IMR-90 (cell line): ENCODE data around the gene PIK3R5. TPM values are rescaled to one million over a fixed set of nuclear protein-coding genes. Genes with fewer than 3 reads are reported as not detected.
A peak's percentile ranks its signal among the peaks of the same experiment; 100 is the strongest.

Experiments used
- ATAC-seq: fragments of 200-7000 bp; cut with Tn5 transposase; 2 replicates; pipeline ENCODE4 v1.9.1; 2020; ENCODE audit warnings: low read depth, mild to moderate bottlenecking, moderate library complexity
- BruUV-seq: library from RNA; stranded (reverse); fragments of 400-500 nt; replicated peaks from 2 replicates; lab custom pipeline; 2021; lab: Mats Ljungman, UMichigan
- CTCF ChIA-PET: fragments of 300-600 bp; formaldehyde crosslinking; extraction: SDS; loops from one replicate; lab custom pipeline; 2021; ENCODE audit warnings: antibody characterized with exemption; lab: Yijun Ruan, JAX
- POLR2A ChIA-PET: fragments of 300-600 bp; sonication (Branson Sonifier 250); formaldehyde crosslinking; loops from one replicate; lab custom pipeline; 2022; ENCODE audit warnings: antibody characterized with exemption; ENCODE audit not compliant: unreplicated experiment; lab: Charles Lee
- DNase-seq: peaks from one replicate; pipeline ENCODE4 v3.0.0; 2013
- H2AFZ ChIP-seq: replicated peaks from 2 replicates; pipeline ENCODE3; 2013; ENCODE audit warnings: low read length, mild to moderate bottlenecking; ENCODE audit not compliant: poor library complexity
- H2AK5ac ChIP-seq: 2 replicates; pipeline ENCODE4 v1.6.1; 2013; ENCODE audit warnings: low read depth, low read length, inconsistent platforms
- H2AK9ac ChIP-seq: replicated peaks from 2 replicates; pipeline ENCODE3; 2013; ENCODE audit warnings: mild to moderate bottlenecking, low read depth, low read length, moderate library complexity; ENCODE audit not compliant: poor library complexity
- H2BK120ac ChIP-seq: 2 replicates; pipeline ENCODE4 v1.6.1; 2013; ENCODE audit warnings: low read depth, low read length, inconsistent platforms
- H2BK15ac ChIP-seq: 3 replicates; pipeline ENCODE4 v1.6.1; 2013; ENCODE audit warnings: low read depth, low read length, inconsistent platforms
- H2BK20ac ChIP-seq: 2 replicates; pipeline ENCODE4 v1.6.1; 2013; ENCODE audit warnings: low read depth, mild to moderate bottlenecking, inconsistent platforms, low read length, moderate library complexity
- H2BK5ac ChIP-seq: 2 replicates; pipeline ENCODE4 v1.6.1; 2013; ENCODE audit warnings: mild to moderate bottlenecking, low read depth, low read length, inconsistent platforms; ENCODE audit not compliant: poor library complexity, severe bottlenecking
- H3K14ac ChIP-seq: replicated peaks from 2 replicates; pipeline ENCODE4 v1.6.1; 2013; ENCODE audit warnings: low read depth, low read length, inconsistent platforms
- H3K18ac ChIP-seq: 2 replicates; pipeline ENCODE4 v1.6.1; 2013; ENCODE audit warnings: low read depth, low read length, control low read depth
- H3K23ac ChIP-seq: 2 replicates; pipeline ENCODE4 v1.6.1; 2013; ENCODE audit warnings: low read depth, low read length, inconsistent platforms
- H3K27ac ChIP-seq: 2 replicates; pipeline ENCODE4 v1.5.1; 2013; ENCODE audit warnings: mild to moderate bottlenecking, control low read depth, low read length; ENCODE audit not compliant: insufficient read depth
- H3K27me3 ChIP-seq: 2 replicates; pipeline ENCODE4 v1.6.1; 2013; ENCODE audit warnings: low read length; ENCODE audit not compliant: control insufficient read depth, insufficient read depth
- H3K36me3 ChIP-seq: 2 replicates; pipeline ENCODE4 v1.6.1; 2013; ENCODE audit warnings: low read length, mixed read lengths; ENCODE audit not compliant: control insufficient read depth, insufficient read depth
- H3K4ac ChIP-seq: 2 replicates; pipeline ENCODE4 v1.6.1; 2013; ENCODE audit warnings: low read depth, low read length, inconsistent platforms
- H3K4me1 ChIP-seq: 2 replicates; pipeline ENCODE4 v1.6.1; 2013; ENCODE audit warnings: low read length, mixed read lengths; ENCODE audit not compliant: control insufficient read depth, insufficient read depth
- H3K4me2 ChIP-seq: 2 replicates; pipeline ENCODE4 v1.6.1; 2013; ENCODE audit warnings: low read depth, mild to moderate bottlenecking, control low read depth, low read length, moderate library complexity
- H3K4me3 ChIP-seq: 2 replicates; pipeline ENCODE4 v1.5.1; 2013; ENCODE audit warnings: low read depth, mild to moderate bottlenecking, control low read depth, low read length, moderate library complexity; ENCODE audit not compliant: insufficient read depth
- H3K56ac ChIP-seq: 2 replicates; pipeline ENCODE4 v1.6.1; 2013; ENCODE audit warnings: low read length, inconsistent platforms; ENCODE audit not compliant: insufficient read depth; ENCODE audit errors: extremely low read depth
- H3K79me1 ChIP-seq, 2 experiments: 2 replicates each; pipeline ENCODE4 v1.6.1; 2013; ENCODE audit warnings: low read length in 2 of 2, inconsistent platforms in 1 of 2, low read depth in 1 of 2
- H3K9ac ChIP-seq: 2 replicates; pipeline ENCODE4 v1.6.1; 2013; ENCODE audit warnings: low read depth, low read length, control low read depth
- H3K9me1 ChIP-seq: 2 replicates; pipeline ENCODE4 v1.6.1; 2013; ENCODE audit warnings: low read length, inconsistent platforms; ENCODE audit not compliant: insufficient read depth
- H3K9me3 ChIP-seq: 2 replicates; pipeline ENCODE4 v1.6.1; 2013; ENCODE audit warnings: low read length; ENCODE audit not compliant: control insufficient read depth, insufficient read depth
- H4K20me1 ChIP-seq: 2 replicates; pipeline ENCODE4 v1.6.1; 2013; ENCODE audit warnings: low read length, inconsistent platforms; ENCODE audit not compliant: insufficient read depth
- H4K5ac ChIP-seq: 2 replicates; pipeline ENCODE4 v1.6.1; 2013; ENCODE audit warnings: mild to moderate bottlenecking, low read depth, low read length, control low read depth
- H4K8ac ChIP-seq, 2 experiments: 2 replicates each; pipeline ENCODE4 v1.6.1; 2013; ENCODE audit warnings: low read depth in 2 of 2, low read length in 2 of 2, control low read depth in 1 of 2, inconsistent platforms in 1 of 2
- H4K91ac ChIP-seq: 2 replicates; pipeline ENCODE4 v1.6.1; 2013; ENCODE audit warnings: low read depth, low read length, inconsistent platforms; ENCODE audit not compliant: insufficient read depth
- BHLHE40 ChIP-seq: fragments of 150-350 bp; IDR thresholded peaks from 2 replicates; pipeline ENCODE4 v1.6.1; 2016; ENCODE audit warnings: mild to moderate bottlenecking, low read depth, low read length
- CEBPB ChIP-seq: IDR thresholded peaks from 2 replicates; pipeline ENCODE4 v1.6.1; 2012; ENCODE audit warnings: low read depth, low read length, improper control_type of control experiment
- CHD1 ChIP-seq: IDR thresholded peaks from 2 replicates; pipeline ENCODE4 v1.6.1; 2012; ENCODE audit warnings: low read depth, low read length, improper control_type of control experiment
- FOS ChIP-seq: fragments of 150-350 bp; IDR thresholded peaks from 2 replicates; pipeline ENCODE4 v1.6.1; 2016; ENCODE audit warnings: low read depth, low read length
- MAFK ChIP-seq: IDR thresholded peaks from 2 replicates; pipeline ENCODE4 v1.6.1; 2012; ENCODE audit warnings: low read depth, low read length, improper control_type of control experiment
- MAZ ChIP-seq: IDR thresholded peaks from 2 replicates; pipeline ENCODE4 v1.6.1; 2012; ENCODE audit warnings: low read depth, mild to moderate bottlenecking, low read length, improper control_type of control experiment, moderate library complexity, borderline replicate concordance
- MXI1 ChIP-seq: IDR thresholded peaks from 2 replicates; pipeline ENCODE4 v1.6.1; 2012; ENCODE audit warnings: low read depth, mild to moderate bottlenecking, low read length, moderate library complexity, borderline replicate concordance
- NFE2L2 ChIP-seq: fragments of 150-350 bp; IDR thresholded peaks from 2 replicates; pipeline ENCODE4 v1.6.1; 2016; ENCODE audit warnings: low read depth, mild to moderate bottlenecking, low read length
- POLR2A ChIP-seq: IDR thresholded peaks from 2 replicates; pipeline ENCODE4 v1.6.1; 2012; ENCODE audit warnings: mild to moderate bottlenecking, low read depth, low read length
- RAD21 ChIP-seq: IDR thresholded peaks from 2 replicates; pipeline ENCODE4 v1.6.1; 2012; ENCODE audit warnings: low read length, improper control_type of control experiment
- RCOR1 ChIP-seq: IDR thresholded peaks from 2 replicates; pipeline ENCODE4 v1.6.1; 2012; ENCODE audit warnings: mild to moderate bottlenecking, low read length, improper control_type of control experiment; ENCODE audit not compliant: insufficient replicate concordance
- RFX5 ChIP-seq: IDR thresholded peaks from 2 replicates; pipeline ENCODE4 v1.8.0; 2012; ENCODE audit warnings: low read depth, mild to moderate bottlenecking, low read length, moderate library complexity
- SMC3 ChIP-seq: fragments of 150-350 bp; IDR thresholded peaks from 2 replicates; pipeline ENCODE4 v1.6.1; 2016; ENCODE audit warnings: low read depth, mild to moderate bottlenecking, antibody characterized with exemption, low read length, moderate library complexity
- WGBS, 2 experiments: methylation state at CpG; one replicate each; pipeline versions ENCODE4 v1.1.5 to v1.1.7; 2013; ENCODE audit warnings: missing lambda C conversion rate in 2 of 2; ENCODE audit not compliant: insufficient read length in 1 of 2; ENCODE audit errors: extremely low coverage in 2 of 2; 5-methylcytosine and 5-hydroxymethylcytosine counted together
- dilution Hi-C: fragments of 300-500 bp; cut with HindIII; formaldehyde crosslinking; loops from one replicate; pipeline ENCODE4 v1.14.3; 2018; ENCODE audit warnings: low sequenced_read_pairs; ENCODE audit not compliant: unreplicated experiment
- in situ Hi-C: fragments of 300-500 bp; cut with MboI; formaldehyde crosslinking; loops from 3 replicates; pipeline ENCODE4 v1.14.3; 2019; ENCODE audit warnings: low sequenced_read_pairs, inconsistent platforms, mixed read lengths
- intact Hi-C: fragments of 100-400 bp; cut with micrococcal nuclease; formaldehyde crosslinking; loops from 2 replicates; pipeline ENCODE4 v1.10.0; 2022
- polyA plus RNA-seq, 3 experiments: library from polyadenylated mRNA; depleted of rRNA; stranded (reverse); fragments of >200 nt; gene quantifications; 2 replicates each; pipeline ENCODE4 v1.2.3, GENCODE V29; 2012; ENCODE audit warnings: low replicate concordance in 1 of 3
- total RNA-seq: library from RNA; depleted of rRNA; stranded (reverse); fragments of >200 nt; gene quantifications from 2 replicates; pipeline ENCODE4 v1.2.3, GENCODE V29; 2012
- TF ChIP-seq, protein P1 (sequence below): conservative IDR thresholded peaks from 2 replicates; pipeline ENCODE4 v1.5.1; 2012; ENCODE audit warnings: mild to moderate bottlenecking, low read depth, low read length, improper control_type of control experiment
- TF ChIP-seq, protein P2 (sequence below): fragments of 150-350 bp; IDR thresholded peaks from 2 replicates; pipeline ENCODE4 v1.6.1; 2017; ENCODE audit warnings: mild to moderate bottlenecking, antibody characterized with exemption, low read length, low read depth
- TF ChIP-seq, protein P3 (sequence below): fragments of 150-350 bp; IDR thresholded peaks from 2 replicates; pipeline ENCODE4 v1.6.1; 2016; ENCODE audit warnings: low read depth, mild to moderate bottlenecking, low read length, moderate library complexity, borderline replicate concordance

The PIK3R5 gene
- total and polyA plus RNA-seq, 2 of the 4 experiments (the other 2 are of a cell fraction) = not detected

DNA sequence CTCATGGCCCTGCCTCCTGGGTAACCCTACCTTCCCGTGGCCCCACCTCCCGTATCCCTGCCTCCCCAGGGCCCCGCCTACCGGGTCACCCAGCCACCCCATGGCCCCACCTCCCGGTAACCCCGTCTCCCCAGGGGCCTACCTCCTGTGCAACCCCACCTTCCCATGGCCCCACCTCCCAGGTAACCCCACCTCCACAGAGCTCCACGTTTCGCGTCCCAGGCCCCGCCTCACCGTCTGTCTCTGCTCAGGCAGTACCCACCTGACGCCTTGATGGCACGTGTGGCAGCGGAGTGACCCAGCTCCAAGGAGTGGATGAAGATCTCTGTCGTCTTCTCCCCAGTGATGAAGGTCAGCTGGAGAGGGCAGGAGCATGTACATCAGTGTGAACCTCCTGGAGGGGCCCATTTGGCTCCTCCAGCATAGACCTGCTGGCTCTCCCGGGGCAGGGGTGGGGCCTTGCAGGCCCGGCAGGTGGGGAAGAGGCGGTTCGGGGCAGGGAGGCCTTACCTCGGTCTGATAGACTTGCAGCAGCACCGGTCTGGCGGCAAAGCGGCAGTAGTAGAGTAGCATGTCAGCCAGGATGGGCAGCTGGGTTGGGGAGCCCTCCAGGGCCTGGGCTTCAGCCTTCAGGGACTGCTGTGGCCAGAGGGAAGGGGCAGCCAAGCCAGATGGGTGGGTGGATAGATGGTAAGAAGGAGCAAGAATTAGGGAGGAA, 79.4 kb downstream of the PIK3R5 start:
- Histone ChIP-seq H2AFZ (peak overlapping the region; percentile 23), H4K5ac (no peak overlapping the region), H3K4me1 (no peaks in the 10 kb centered on the region), H3K9me1 (no peaks in the 10 kb centered on the region), H2AK9ac (no peak overlapping the region), H4K20me1 (no peaks in the 10 kb centered on the region), H3K4ac (no peak overlapping the region), H3K27ac (no peak overlapping the region), H2BK15ac (no peak overlapping the region), H3K9ac (no peak overlapping the region), H3K4me2 (no peak overlapping the region), H3K79me1 (no peaks in the 10 kb centered on the region), H2BK5ac (no peak overlapping the region), H3K18ac (no peak overlapping the region), H3K9me3 (no peaks in the 10 kb centered on the region; the same call in 1 of the 2 replicates), H3K14ac (no peak overlapping the region), H3K36me3 (no peaks in the 10 kb centered on the region), H4K8ac (no peak overlapping the region), H2AK5ac (no peak overlapping the region), H3K56ac (no peak overlapping the region), H4K91ac (no peak overlapping the region), H3K27me3 (no peaks in the 10 kb centered on the region), H2BK120ac (no peak overlapping the region), H3K23ac (no peak overlapping the region), H2BK20ac (no peak overlapping the region), H3K4me3 (no peak overlapping the region)
- no TSS peak for BruUV-seq
- intact Hi-C loops (no loop called here), in situ Hi-C loops (no loop called here), dilution Hi-C loops (no loop called here)
- WGBS, 2 experiments = 86% methylated on average over 16 of the region's 23 CpGs; no CpG with 5 or more reads in 1 of the 2 experiments
- TF ChIP-seq NFE2L2 (no peak), CHD1 (no peak), RFX5 (no peak), BHLHE40 (no peak), MAZ (no peak), RCOR1 (no peak), RAD21 (no peak), CEBPB (no peak), POLR2A (no peak), MAFK (no peak), MXI1 (no peak), FOS (no peak), SMC3 (no peak)
- TF ChIP-seq, protein P1, sequence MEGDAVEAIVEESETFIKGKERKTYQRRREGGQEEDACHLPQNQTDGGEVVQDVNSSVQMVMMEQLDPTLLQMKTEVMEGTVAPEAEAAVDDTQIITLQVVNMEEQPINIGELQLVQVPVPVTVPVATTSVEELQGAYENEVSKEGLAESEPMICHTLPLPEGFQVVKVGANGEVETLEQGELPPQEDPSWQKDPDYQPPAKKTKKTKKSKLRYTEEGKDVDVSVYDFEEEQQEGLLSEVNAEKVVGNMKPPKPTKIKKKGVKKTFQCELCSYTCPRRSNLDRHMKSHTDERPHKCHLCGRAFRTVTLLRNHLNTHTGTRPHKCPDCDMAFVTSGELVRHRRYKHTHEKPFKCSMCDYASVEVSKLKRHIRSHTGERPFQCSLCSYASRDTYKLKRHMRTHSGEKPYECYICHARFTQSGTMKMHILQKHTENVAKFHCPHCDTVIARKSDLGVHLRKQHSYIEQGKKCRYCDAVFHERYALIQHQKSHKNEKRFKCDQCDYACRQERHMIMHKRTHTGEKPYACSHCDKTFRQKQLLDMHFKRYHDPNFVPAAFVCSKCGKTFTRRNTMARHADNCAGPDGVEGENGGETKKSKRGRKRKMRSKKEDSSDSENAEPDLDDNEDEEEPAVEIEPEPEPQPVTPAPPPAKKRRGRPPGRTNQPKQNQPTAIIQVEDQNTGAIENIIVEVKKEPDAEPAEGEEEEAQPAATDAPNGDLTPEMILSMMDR = no peak
- TF ChIP-seq, protein P2, sequence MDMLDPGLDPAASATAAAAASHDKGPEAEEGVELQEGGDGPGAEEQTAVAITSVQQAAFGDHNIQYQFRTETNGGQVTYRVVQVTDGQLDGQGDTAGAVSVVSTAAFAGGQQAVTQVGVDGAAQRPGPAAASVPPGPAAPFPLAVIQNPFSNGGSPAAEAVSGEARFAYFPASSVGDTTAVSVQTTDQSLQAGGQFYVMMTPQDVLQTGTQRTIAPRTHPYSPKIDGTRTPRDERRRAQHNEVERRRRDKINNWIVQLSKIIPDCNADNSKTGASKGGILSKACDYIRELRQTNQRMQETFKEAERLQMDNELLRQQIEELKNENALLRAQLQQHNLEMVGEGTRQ = no peak
- TF ChIP-seq, protein P3, sequence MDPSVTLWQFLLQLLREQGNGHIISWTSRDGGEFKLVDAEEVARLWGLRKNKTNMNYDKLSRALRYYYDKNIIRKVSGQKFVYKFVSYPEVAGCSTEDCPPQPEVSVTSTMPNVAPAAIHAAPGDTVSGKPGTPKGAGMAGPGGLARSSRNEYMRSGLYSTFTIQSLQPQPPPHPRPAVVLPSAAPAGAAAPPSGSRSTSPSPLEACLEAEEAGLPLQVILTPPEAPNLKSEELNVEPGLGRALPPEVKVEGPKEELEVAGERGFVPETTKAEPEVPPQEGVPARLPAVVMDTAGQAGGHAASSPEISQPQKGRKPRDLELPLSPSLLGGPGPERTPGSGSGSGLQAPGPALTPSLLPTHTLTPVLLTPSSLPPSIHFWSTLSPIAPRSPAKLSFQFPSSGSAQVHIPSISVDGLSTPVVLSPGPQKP = no peak
- DNase-seq = no peak
- ChIA-PET CTCF (no interaction called here), POLR2A (no interaction called here)
- no peak for ATAC-seq
